Measurements from ENCODE around the gene STKLD1. TPM values are rescaled to one million over a fixed set of nuclear protein-coding genes. Genes with fewer than 3 reads are reported as not detected.
A peak's percentile ranks its signal among the peaks of the same experiment; 100 is the strongest.

Gene STKLD1
- total and polyA plus RNA-seq, 4 donors, result 0.40 to 3.1 (median 1.1) TPM

DNA sequence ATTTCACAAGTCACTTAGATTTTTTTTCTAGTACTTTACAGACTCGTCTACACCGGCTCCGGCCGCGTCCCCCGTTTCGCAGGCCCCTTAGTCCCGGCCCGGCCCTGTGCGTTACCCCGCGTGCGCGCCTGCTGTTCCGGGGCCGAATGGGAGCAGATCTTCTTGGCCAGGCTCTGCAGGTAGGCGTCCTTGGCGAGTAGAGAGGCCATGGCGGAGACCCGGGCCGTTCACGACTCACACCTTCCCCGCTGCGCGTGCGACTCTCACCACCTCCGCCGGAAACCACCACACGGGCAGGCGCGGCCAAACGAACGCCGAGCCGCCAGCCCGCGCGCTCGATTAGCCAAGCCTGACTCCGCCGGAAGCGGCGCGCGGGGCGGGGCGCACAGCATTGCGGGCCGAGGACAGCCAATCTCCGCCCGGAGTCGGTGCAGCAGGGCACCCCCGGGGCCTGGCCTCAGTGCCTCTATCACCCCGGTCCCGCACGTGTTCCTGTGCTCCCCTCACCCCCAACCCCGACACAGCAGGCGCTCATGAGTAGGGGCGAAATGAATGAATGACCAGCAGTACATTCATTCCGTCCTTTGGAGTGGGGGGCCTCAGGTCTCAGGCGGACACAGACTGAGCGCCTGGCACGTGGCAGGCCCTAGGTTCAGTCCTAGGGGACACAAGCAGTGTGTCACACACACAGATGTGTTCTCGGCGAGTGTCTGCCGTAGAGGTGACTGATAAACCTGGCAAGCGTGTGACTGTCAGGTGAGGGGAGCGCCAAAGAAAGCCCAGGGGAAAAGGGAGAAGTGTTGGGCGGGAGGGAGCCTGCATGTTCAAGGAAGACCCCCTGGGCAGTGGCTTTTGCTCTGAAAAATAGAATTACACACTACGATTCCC lies 40.0 kb upstream of the STKLD1 start, which contains the start of gene SURF6:
Gene SURF6, minus strand, starts transcription at position 265 of the 888 bp plus-strand sequence. Its CDS starts 56 bp downstream, at position 209.
- no peaks in the 10 kb centered on the region for H3K9me3 ChIP-seq (ENCODE audit: control insufficient read depth in 4 of 4, insufficient read depth in 3 of 4, low read length in 3 of 4)
- H3K27me3 ChIP-seq (ENCODE audit: control insufficient read depth in 3 of 3, insufficient read depth in 3 of 3, low read length in 2 of 3), result no peaks in the 10 kb centered on the region
- H3K4me3 ChIP-seq, result peak within 1 kb of the TSS; percentile 92
- TF ChIP-seq, protein P1, sequence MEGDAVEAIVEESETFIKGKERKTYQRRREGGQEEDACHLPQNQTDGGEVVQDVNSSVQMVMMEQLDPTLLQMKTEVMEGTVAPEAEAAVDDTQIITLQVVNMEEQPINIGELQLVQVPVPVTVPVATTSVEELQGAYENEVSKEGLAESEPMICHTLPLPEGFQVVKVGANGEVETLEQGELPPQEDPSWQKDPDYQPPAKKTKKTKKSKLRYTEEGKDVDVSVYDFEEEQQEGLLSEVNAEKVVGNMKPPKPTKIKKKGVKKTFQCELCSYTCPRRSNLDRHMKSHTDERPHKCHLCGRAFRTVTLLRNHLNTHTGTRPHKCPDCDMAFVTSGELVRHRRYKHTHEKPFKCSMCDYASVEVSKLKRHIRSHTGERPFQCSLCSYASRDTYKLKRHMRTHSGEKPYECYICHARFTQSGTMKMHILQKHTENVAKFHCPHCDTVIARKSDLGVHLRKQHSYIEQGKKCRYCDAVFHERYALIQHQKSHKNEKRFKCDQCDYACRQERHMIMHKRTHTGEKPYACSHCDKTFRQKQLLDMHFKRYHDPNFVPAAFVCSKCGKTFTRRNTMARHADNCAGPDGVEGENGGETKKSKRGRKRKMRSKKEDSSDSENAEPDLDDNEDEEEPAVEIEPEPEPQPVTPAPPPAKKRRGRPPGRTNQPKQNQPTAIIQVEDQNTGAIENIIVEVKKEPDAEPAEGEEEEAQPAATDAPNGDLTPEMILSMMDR (IDR thresholded peaks at IDR 0.05; ENCODE audit: control extremely low read depth, extremely low read depth), result peak; percentile 11
- peak; percentile 98 for ATAC-seq (ENCODE audit: insufficient read depth, low FRiP score)
- DNase-seq, result peak; percentile 86 to 92 (median 89)
- H3K27ac ChIP-seq (ENCODE audit: low read depth in 1 of 2, low read length in 1 of 2), result peak within 1 kb of the TSS; percentile 64 to 83
- peak within 1 kb of the TSS; percentile 43 to 78 for H3K9ac ChIP-seq (ENCODE audit: insufficient read depth in 1 of 2, low read length in 2 of 2)
- WGBS, 2 donors, result 5 to 8% methylated on average over 69 to 70 of the region's 70 CpGs
- H3K36me3 ChIP-seq (ENCODE audit: control insufficient read depth in 4 of 4, insufficient read depth in 4 of 4, low read length in 4 of 4), result peaks cover 22 to 44% (median 25%) of the 10 kb centered on the region in 4 donors
- H3K4me1 ChIP-seq (ENCODE audit: control insufficient read depth in 5 of 5, insufficient read depth in 5 of 5, low read length in 5 of 5), result peaks cover 0 to 14% (median 3%) of the 10 kb centered on the region in 5 donors

DNA sequence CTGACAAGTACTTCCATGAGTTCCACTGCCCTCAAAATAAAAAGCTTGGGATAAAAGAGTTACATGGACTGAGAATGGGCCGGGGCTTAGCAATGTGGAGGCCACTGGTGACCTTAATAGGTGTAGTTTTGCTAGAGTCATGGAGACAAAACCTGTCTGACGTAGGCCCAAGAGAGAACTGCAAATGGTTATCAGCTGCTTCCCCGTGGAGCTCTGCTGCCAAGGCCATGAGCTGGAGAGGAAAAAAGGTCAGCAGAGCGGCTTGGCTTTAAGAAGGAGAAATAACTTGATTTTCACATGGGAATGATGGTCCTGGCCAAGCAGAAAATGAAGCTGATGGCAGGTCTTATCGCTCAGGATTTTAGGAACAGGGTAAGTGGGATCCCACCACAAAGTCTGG lies 36.5 kb upstream of the STKLD1 start:
- 80 to 81% methylated on average over 5 of the region's 5 CpGs for WGBS, 2 donors
- ATAC-seq (ENCODE audit: insufficient read depth, low FRiP score) (no peak), DNase-seq (no peak)
- no peak overlapping the region for H3K27ac ChIP-seq (ENCODE audit: low read depth in 1 of 2, low read length in 1 of 2)
- TF ChIP-seq, protein P1 (IDR thresholded peaks at IDR 0.05; ENCODE audit: control extremely low read depth, extremely low read depth), result no peak
- H3K4me3 ChIP-seq, result no peak overlapping the region
- peaks cover 0 to 12% (median 3%) of the 10 kb centered on the region in 5 donors for H3K4me1 ChIP-seq (ENCODE audit: control insufficient read depth in 5 of 5, insufficient read depth in 5 of 5, low read length in 5 of 5)
- H3K36me3 ChIP-seq (ENCODE audit: control insufficient read depth in 4 of 4, insufficient read depth in 4 of 4, low read length in 4 of 4), result peaks cover 0 to 43% (median 28%) of the 10 kb centered on the region in 4 donors
- H3K9ac ChIP-seq (ENCODE audit: insufficient read depth in 1 of 2, low read length in 2 of 2), result no peak overlapping the region
- no peaks in the 10 kb centered on the region for H3K9me3 ChIP-seq (ENCODE audit: control insufficient read depth in 4 of 4, insufficient read depth in 3 of 4, low read length in 3 of 4)
- no peaks in the 10 kb centered on the region for H3K27me3 ChIP-seq (ENCODE audit: control insufficient read depth in 3 of 3, insufficient read depth in 3 of 3, low read length in 2 of 3)

DNA sequence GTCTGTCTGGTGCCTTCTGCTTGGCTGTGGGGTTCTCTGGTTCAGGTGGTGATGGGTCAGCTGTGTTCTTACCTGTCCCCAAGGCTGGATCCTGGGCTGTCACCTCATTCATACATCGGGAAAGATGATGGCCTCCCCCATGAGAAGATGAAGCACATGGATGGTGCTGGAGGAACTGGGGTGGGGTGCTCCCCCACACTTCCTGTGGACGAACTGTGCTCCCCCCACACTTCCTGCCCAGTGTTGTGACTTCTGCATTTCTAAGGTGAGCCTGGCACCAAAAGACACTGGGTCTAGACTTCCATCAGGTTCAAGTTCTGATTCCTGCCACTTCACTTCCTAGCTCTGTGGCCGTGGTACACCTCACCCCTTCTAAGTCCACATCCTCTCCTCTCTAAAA lies 35.9 kb upstream of the STKLD1 start:
- H3K27me3 ChIP-seq (ENCODE audit: control insufficient read depth in 3 of 3, insufficient read depth in 3 of 3, low read length in 2 of 3), result no peaks in the 10 kb centered on the region
- no peak overlapping the region for H3K9ac ChIP-seq (ENCODE audit: insufficient read depth in 1 of 2, low read length in 2 of 2)
- TF ChIP-seq, protein P1 (IDR thresholded peaks at IDR 0.05; ENCODE audit: control extremely low read depth, extremely low read depth), result no peak
- DNase-seq, result no peak
- H3K9me3 ChIP-seq (ENCODE audit: control insufficient read depth in 4 of 4, insufficient read depth in 3 of 4, low read length in 3 of 4), result no peaks in the 10 kb centered on the region
- WGBS, 2 donors, result 31 to 42% methylated on average over 3 of the region's 3 CpGs
- no peak overlapping the region for H3K4me3 ChIP-seq
- peak overlapping the region in 1 of 2 donors; percentile 17 for H3K27ac ChIP-seq (ENCODE audit: low read depth in 1 of 2, low read length in 1 of 2)
- H3K36me3 ChIP-seq (ENCODE audit: control insufficient read depth in 4 of 4, insufficient read depth in 4 of 4, low read length in 4 of 4), result peaks cover 0 to 49% (median 31%) of the 10 kb centered on the region in 4 donors
- H3K4me1 ChIP-seq (ENCODE audit: control insufficient read depth in 5 of 5, insufficient read depth in 5 of 5, low read length in 5 of 5), result peaks cover 0 to 6% (median 0%) of the 10 kb centered on the region in 5 donors
- no peak for ATAC-seq (ENCODE audit: insufficient read depth, low FRiP score)

Data from lung (tissue), 12 donors.